GM12892 (cell line): ENCODE results near the gene LLGL1.

Experiments
- DNase-seq: peaks from one replicate; pipeline ENCODE4 v3.0.0; 2011; ENCODE audit not compliant: insufficient read length
- FAIRE-seq: peaks from 2 replicates; lab custom pipeline; 2011; peaks lifted over from hg19 to GRCh38; lab: Jason Lieb, UNC
- POLR2A ChIP-seq: IDR thresholded peaks from 2 replicates; pipeline ENCODE4 v1.6.1; 2011; ENCODE audit warnings: low read depth, low read length, control low read depth
- POLR2AphosphoS5 ChIP-seq: IDR thresholded peaks from 2 replicates; pipeline ENCODE4 v1.6.1; 2011; ENCODE audit warnings: low read depth, low read length, control low read depth
- TAF1 ChIP-seq: IDR thresholded peaks from 2 replicates; pipeline ENCODE4 v1.6.1; 2011; ENCODE audit warnings: low read depth, mild to moderate bottlenecking, control low read depth, low read length, borderline replicate concordance

LLGL1 gene

GRCh38 chr17:18185391-18185790 is 40.0 kb upstream of the LLGL1 start:
- TF ChIP-seq TAF1 (0 out of 2 replicates have a peak, but pooled peaks have one; percentile 9), POLR2A (no peak)
- no peak for DNase-seq
- no peak for FAIRE-seq

GRCh38 chr17:18185832-18186626 is 39.4 kb upstream of the LLGL1 start:
- no peak for FAIRE-seq

GRCh38 chr17:18186627-18186982 is 38.8 kb upstream of the LLGL1 start:
- no peak for FAIRE-seq
- TF ChIP-seq TAF1, result no peak
- no peak for TF ChIP-seq POLR2A
- no peak for TF ChIP-seq POLR2AphosphoS5
- no peak for DNase-seq

More at GRCh38 chr17:18185832-18186626, 39.4 kb upstream of the LLGL1 start:
- TF ChIP-seq TAF1, result no peak
- no peak for TF ChIP-seq POLR2A
- TF ChIP-seq POLR2AphosphoS5, result no peak
- no peak for DNase-seq

- FAIRE-seq, result no peak
- DNase-seq, result no peak
- TF ChIP-seq TAF1 (no peak), POLR2A (no peak), POLR2AphosphoS5 (no peak)
Measured at GRCh38 chr17:18187226-18187625, 38.2 kb upstream of the LLGL1 start.

GRCh38 chr17:18187821-18188761 is 37.3 kb upstream of the LLGL1 start:
- DNase-seq (no peak), FAIRE-seq (no peak)
- TF ChIP-seq POLR2A, result no peak
- no peak for TF ChIP-seq POLR2AphosphoS5
- no peak for TF ChIP-seq TAF1

- FAIRE-seq (no peak), DNase-seq (no peak)
- TF ChIP-seq TAF1 (no peak), POLR2AphosphoS5 (no peak), POLR2A (no peak)
Measured at GRCh38 chr17:18190628-18191235, 34.7 kb upstream of the LLGL1 start.

GRCh38 chr17:18191236-18191667 is 34.2 kb upstream of the LLGL1 start:
- FAIRE-seq (no peak), DNase-seq (no peak)

GRCh38 chr17:18191967-18192366 is 33.5 kb upstream of the LLGL1 start:
- no peak for FAIRE-seq
- no peak for DNase-seq
- no peak for TF ChIP-seq POLR2AphosphoS5
- TF ChIP-seq POLR2A, result no peak
- TF ChIP-seq TAF1, result no peak

More at GRCh38 chr17:18191236-18191667, 34.2 kb upstream of the LLGL1 start:
- TF ChIP-seq POLR2A (no peak), POLR2AphosphoS5 (no peak), TAF1 (no peak)

GRCh38 chr17:18194394-18194793 is 31.0 kb upstream of the LLGL1 start:
- TF ChIP-seq POLR2A (no peak), POLR2AphosphoS5 (no peak), TAF1 (no peak)
- DNase-seq, result no peak
- no peak for FAIRE-seq

- no peak for FAIRE-seq
- TF ChIP-seq TAF1 (no peak), POLR2AphosphoS5 (no peak), POLR2A (no peak)
- no peak for DNase-seq
Measured at GRCh38 chr17:18194804-18195203, 30.6 kb upstream of the LLGL1 start.

GRCh38 chr17:18195246-18195645 is 30.2 kb upstream of the LLGL1 start:
- FAIRE-seq (no peak), DNase-seq (no peak)
- no peak for TF ChIP-seq POLR2AphosphoS5
- TF ChIP-seq POLR2A, result no peak
- no peak for TF ChIP-seq TAF1
